Measurements from ENCODE around the gene COL4A4. TPM values are rescaled to one million over a fixed set of nuclear protein-coding genes. Genes with fewer than 3 reads are reported as not detected.
"Not testable (repeated sequence)": the region's sequence is repeated elsewhere in the genome, so short reads cannot be mapped to it uniquely, and the experiment has no call there.

The COL4A4 gene
- total and polyA plus RNA-seq, 2 experiments from 2014 or later = 1.3 to 3.1 TPM

- Histone ChIP-seq H4K20me1 (replicated peaks; ENCODE audit: insufficient read depth) (no peaks in the 10 kb centered on the region), H3K4me2 (no peak overlapping the region), H3K36me3 (ENCODE audit: insufficient read depth) (no peaks in the 10 kb centered on the region), H2AFZ (no peak overlapping the region), H3K4me1 (ENCODE audit: insufficient read depth) (peaks cover 6% of the 10 kb centered on the region; the same call in 1 of the 2 replicates), H3K27me3 (ENCODE audit: insufficient read depth) (no peaks in the 10 kb centered on the region), H3K27ac (ENCODE audit: low read depth) (no peak overlapping the region), H3K9me2 (ENCODE audit: insufficient read depth) (0 out of 2 replicates have a peak, but pooled peaks cover 3% of the 10 kb centered on the region), H3F3A (replicated peaks; ENCODE audit: low read depth) (no peaks in the 10 kb centered on the region), H3K4me3 (no peak overlapping the region), H3K79me2 (replicated peaks; ENCODE audit: insufficient read depth) (no peaks in the 10 kb centered on the region)
- peaks cover 6% of the 10 kb centered on the region for H3K27me3 Mint-ChIP-seq (ENCODE audit: insufficient read depth, low read depth, poor library complexity)
- H3K27ac Mint-ChIP-seq = no peak overlapping the region
- no peaks in the 10 kb centered on the region for H3K36me3 Mint-ChIP-seq (ENCODE audit: low read depth)
- ATAC-seq (no peak), DNase-seq (ENCODE audit: low spot score) (no peak)
- TF ChIP-seq ETS1 (IDR thresholded peaks at IDR 0.05) (no peak), ZNF331 (CRISPR knock-in tag; IDR thresholded peaks at IDR 0.05; ENCODE audit: low read depth) (no peak), ZNF114 (CRISPR knock-in tag; IDR thresholded peaks at IDR 0.05) (no peak), ZNF462 (CRISPR knock-in tag; IDR thresholded peaks at IDR 0.05) (no peak), CREB1 (CRISPR knock-in tag; IDR thresholded peaks at IDR 0.05; ENCODE audit: low read depth) (no peak), JUNB (IDR thresholded peaks at IDR 0.05; ENCODE audit: unreplicated experiment) (no peak), STAT1 (IDR thresholded peaks at IDR 0.05; ENCODE audit: unreplicated experiment) (no peak), EZH2phosphoT487 (IDR thresholded peaks at IDR 0.05; ENCODE audit: unreplicated experiment) (no peak), EZH2 (IDR thresholded peaks at IDR 0.05; ENCODE audit: low read depth, unreplicated experiment) (no peak)
- H3K4me3 Mint-ChIP-seq = no peak overlapping the region
- no peaks in the 10 kb centered on the region for H3K9me3 Mint-ChIP-seq
- H3K4me1 Mint-ChIP-seq = peaks cover 16% of the 10 kb centered on the region
Measured at GRCh38 chr2:227177592-227178336, 13.8 kb upstream of the COL4A4 start.

GRCh38 chr2:227171779-227172178 is 7.8 kb upstream of the COL4A4 start:
- not testable (repeated sequence) for H3K36me3 ChIP-seq (ENCODE audit: insufficient read depth); H3K4me3 Mint-ChIP-seq; H3K4me3 ChIP-seq; H2AFZ ChIP-seq; H3K4me1 ChIP-seq (ENCODE audit: insufficient read depth); H3K27ac ChIP-seq (ENCODE audit: low read depth); ATAC-seq; H3K9me2 ChIP-seq (ENCODE audit: insufficient read depth); H3K79me2 ChIP-seq (replicated peaks; ENCODE audit: insufficient read depth); H3F3A ChIP-seq (replicated peaks; ENCODE audit: low read depth); H4K20me1 ChIP-seq (replicated peaks; ENCODE audit: insufficient read depth); H3K27me3 ChIP-seq (ENCODE audit: insufficient read depth); DNase-seq (ENCODE audit: low spot score); H3K27ac Mint-ChIP-seq; H3K4me2 ChIP-seq; H3K36me3 Mint-ChIP-seq (ENCODE audit: low read depth); H3K9me3 Mint-ChIP-seq; H3K4me1 Mint-ChIP-seq; H3K27me3 Mint-ChIP-seq (ENCODE audit: insufficient read depth, low read depth, poor library complexity)
